Neural cell (in vitro differentiated cells): ENCODE data around the gene FCHSD2. TPM values are rescaled to one million over a fixed set of nuclear protein-coding genes. Genes with fewer than 3 reads are reported as not detected.

Experiments
- H2AFZ ChIP-seq: fragments of 200-600, 300-800 bp; sonication (generic), shearing (Covaris generic); 2 replicates; pipeline ENCODE4 v1.6.0; 2014; ENCODE audit warnings: low read depth, mild to moderate bottlenecking, antibody characterized with exemption, low read length, moderate library complexity
- H3F3A ChIP-seq: fragments of 200-600 bp; shearing (Covaris generic); 2 replicates; pipeline ENCODE4 v1.6.1; 2016; ENCODE audit warnings: mild to moderate bottlenecking, moderate library complexity, mixed read lengths, antibody characterized with exemption, low read length; ENCODE audit not compliant: insufficient read depth, poor library complexity, severe bottlenecking
- H3K27ac ChIP-seq: fragments of 200-600, 300-800 bp; sonication (generic), shearing (Covaris generic); 2 replicates; pipeline ENCODE4 v1.5.1; 2014; ENCODE audit warnings: mild to moderate bottlenecking, low read length, moderate library complexity
- H3K27me3 ChIP-seq: fragments of 300-800, 200-600 bp; sonication (generic), shearing (Covaris generic); 2 replicates; pipeline ENCODE4 v1.6.0; 2014; ENCODE audit warnings: mild to moderate bottlenecking, low read depth, low read length, moderate library complexity; ENCODE audit not compliant: insufficient read depth
- H3K36me3 ChIP-seq: fragments of 300-800, 200-600 bp; sonication (generic), shearing (Covaris generic); 2 replicates; pipeline ENCODE4 v1.5.1; 2014; ENCODE audit warnings: mild to moderate bottlenecking, antibody characterized with exemption, low read length, moderate library complexity; ENCODE audit not compliant: insufficient read depth
- H3K4me2 ChIP-seq: fragments of 300-800, 200-600 bp; sonication (generic), shearing (Covaris generic); 2 replicates; pipeline ENCODE4 v1.6.0; 2014; ENCODE audit warnings: mild to moderate bottlenecking, low read length
- H3K4me3 ChIP-seq: fragments of 300-800, 200-600 bp; sonication (generic), shearing (Covaris generic); 2 replicates; pipeline ENCODE4 v1.5.1; 2014; ENCODE audit warnings: mild to moderate bottlenecking, low read length, moderate library complexity
- H3K79me2 ChIP-seq: fragments of 200-600 bp; shearing (Covaris generic); replicated peaks from 2 replicates; pipeline ENCODE4 v1.6.0; 2014; ENCODE audit warnings: mild to moderate bottlenecking, low read length, moderate library complexity; ENCODE audit not compliant: insufficient read depth
- H3K9ac ChIP-seq: fragments of 300-800, 200-600 bp; sonication (generic), shearing (Covaris generic); 2 replicates; pipeline ENCODE4 v1.6.1; 2016; ENCODE audit warnings: mild to moderate bottlenecking, low read length, mixed read lengths
- H3K9me2 ChIP-seq: fragments of 200-600 bp; shearing (Covaris generic); 2 replicates; pipeline ENCODE4 v1.6.1; 2016; ENCODE audit warnings: mild to moderate bottlenecking, low read length, mixed read lengths; ENCODE audit not compliant: insufficient read depth
- H3K9me3 ChIP-seq: fragments of 200-600, 300-800 bp; sonication (generic), shearing (Covaris generic); 2 replicates; pipeline ENCODE4 v1.6.1; 2016; ENCODE audit warnings: mild to moderate bottlenecking, mixed run types, low read length, moderate library complexity, mixed read lengths
- H4K20me1 ChIP-seq: fragments of 200-600 bp; shearing (Covaris generic); 2 replicates; pipeline ENCODE4 v1.6.1; 2016; ENCODE audit warnings: mild to moderate bottlenecking, mixed run types; ENCODE audit not compliant: insufficient read depth
- CTCF ChIP-seq: fragments of 450-650 bp; IDR thresholded peaks from 2 replicates; pipeline ENCODE4 v1.5.1; 2014; ENCODE audit warnings: antibody characterized with exemption, mild to moderate bottlenecking, moderate library complexity; ENCODE audit not compliant: poor library complexity, severe bottlenecking
- EP300 ChIP-seq: fragments of 450-650 bp; conservative IDR thresholded peaks from 2 replicates; pipeline ENCODE4 v1.6.1; 2014; ENCODE audit warnings: antibody characterized with exemption, mild to moderate bottlenecking, moderate library complexity; ENCODE audit not compliant: poor library complexity, severe bottlenecking
- EZH2 ChIP-seq: fragments of 200-600, 300-800 bp; shearing (Covaris generic), sonication (generic); IDR thresholded peaks from 2 replicates; pipeline ENCODE4 v1.6.1; 2014; ENCODE audit warnings: antibody characterized with exemption, low read length, borderline replicate concordance, mild to moderate bottlenecking; ENCODE audit not compliant: insufficient read depth, poor library complexity, severe bottlenecking
- MXI1 ChIP-seq: fragments of 450-650 bp; conservative IDR thresholded peaks from 2 replicates; pipeline ENCODE4 v1.6.1; 2014; ENCODE audit warnings: antibody characterized with exemption, mild to moderate bottlenecking; ENCODE audit not compliant: poor library complexity, severe bottlenecking
- POLR2AphosphoS5 ChIP-seq: IDR thresholded peaks from 2 replicates; pipeline ENCODE4 v1.6.1; 2012
- RAD21 ChIP-seq: fragments of 450-650 bp; conservative IDR thresholded peaks from 2 replicates; pipeline ENCODE4 v1.6.1; 2014; ENCODE audit warnings: antibody characterized with exemption, mild to moderate bottlenecking, moderate library complexity
- REST ChIP-seq: IDR thresholded peaks from 2 replicates; pipeline ENCODE4 v1.6.1; 2012; ENCODE audit warnings: borderline replicate concordance
- SMC3 ChIP-seq: fragments of 450-650 bp; conservative IDR thresholded peaks from 2 replicates; pipeline ENCODE4 v1.6.1; 2014; ENCODE audit warnings: antibody characterized with exemption, mild to moderate bottlenecking, moderate library complexity; ENCODE audit not compliant: poor library complexity
- TAF1 ChIP-seq: IDR thresholded peaks from 2 replicates; pipeline ENCODE4 v1.6.1; 2012; ENCODE audit warnings: low read depth
- polyA plus RNA-seq: library from polyadenylated mRNA; depleted of rRNA; stranded (reverse); fragments of >200 nt; gene quantifications from 2 replicates; pipeline ENCODE4 v1.2.3, GENCODE V29; 2014

The FCHSD2 gene
- polyA plus RNA-seq, 1 donor from 2014 or later: 40.8 TPM

- H4K20me1 ChIP-seq: no peaks in the 10 kb centered on the region
- H2AFZ ChIP-seq: no peak overlapping the region
- no peaks in the 10 kb centered on the region for H3K27me3 ChIP-seq
- H3K9me3 ChIP-seq: peaks cover 3% of the 10 kb centered on the region
- no peaks in the 10 kb centered on the region for H3K79me2 ChIP-seq
- no peak overlapping the region for H3K9ac ChIP-seq
- peaks cover 5% of the 10 kb centered on the region for H3K36me3 ChIP-seq
- no peak overlapping the region for H3K4me2 ChIP-seq
- TF ChIP-seq CTCF (no peak), POLR2AphosphoS5 (no peak), REST (no peak), EZH2 (no peak), MXI1 (no peak), TAF1 (no peak), RAD21 (no peak), EP300 (no peak), SMC3 (no peak)
- H3K9me2 ChIP-seq: no peaks in the 10 kb centered on the region
- H3K27ac ChIP-seq: no peak overlapping the region
- H3K4me3 ChIP-seq: no peak overlapping the region
- H3F3A ChIP-seq: no peaks in the 10 kb centered on the region
Observed at GRCh38 chr11:73011126-73011817, 130.8 kb downstream of the FCHSD2 start.

- H2AFZ ChIP-seq: no peak overlapping the region
- no peak overlapping the region for H3K4me2 ChIP-seq
- peaks cover 5% of the 10 kb centered on the region for H3K36me3 ChIP-seq
- TF ChIP-seq EZH2: no peak
- TF ChIP-seq RAD21: no peak
- no peak for TF ChIP-seq SMC3
- TF ChIP-seq CTCF: no peak
- TF ChIP-seq POLR2AphosphoS5: no peak
- no peak for TF ChIP-seq EP300
- no peak for TF ChIP-seq TAF1
- no peak for TF ChIP-seq REST
- TF ChIP-seq MXI1: no peak
- H3K27me3 ChIP-seq: no peaks in the 10 kb centered on the region
- no peaks in the 10 kb centered on the region for H3K9me2 ChIP-seq
- peaks cover 3% of the 10 kb centered on the region for H3K9me3 ChIP-seq
- H4K20me1 ChIP-seq: no peaks in the 10 kb centered on the region
- H3K27ac ChIP-seq: no peak overlapping the region
- H3K79me2 ChIP-seq: no peaks in the 10 kb centered on the region
- no peak overlapping the region for H3K9ac ChIP-seq
- no peak overlapping the region for H3K4me3 ChIP-seq
- no peaks in the 10 kb centered on the region for H3F3A ChIP-seq
Observed at GRCh38 chr11:73009972-73010371, 132.1 kb downstream of the FCHSD2 start.
